Ureter (tissue), 1 donor: ENCODE results near the gene DPYD. TPM values are rescaled to one million over a fixed set of nuclear protein-coding genes. Genes with fewer than 3 reads are reported as not detected.
A peak's percentile ranks its signal among the peaks of the same experiment; 100 is the strongest.

Experiments
- DNase-seq: peaks from one replicate; pipeline ENCODE4 v3.0.0-alpha.2; 2020; ENCODE audit warnings: low spot score
- total RNA-seq: library from RNA; stranded (reverse); gene quantifications from one replicate; pipeline ENCODE4 v1.2.4, GENCODE V29; 2023
- donor health status: DM: yes; HTN: yes; CAD: no.

The DPYD gene
- total RNA-seq, 1 donor from 2014 or later = 31.2 TPM

- no peak for DNase-seq
These were observed 83.7 kb downstream of the DPYD start for GRCh38 chr1:97837161-97837560.

- DNase-seq = no peak
These were observed 85.9 kb downstream of the DPYD start for GRCh38 chr1:97834899-97835298.

DNA sequence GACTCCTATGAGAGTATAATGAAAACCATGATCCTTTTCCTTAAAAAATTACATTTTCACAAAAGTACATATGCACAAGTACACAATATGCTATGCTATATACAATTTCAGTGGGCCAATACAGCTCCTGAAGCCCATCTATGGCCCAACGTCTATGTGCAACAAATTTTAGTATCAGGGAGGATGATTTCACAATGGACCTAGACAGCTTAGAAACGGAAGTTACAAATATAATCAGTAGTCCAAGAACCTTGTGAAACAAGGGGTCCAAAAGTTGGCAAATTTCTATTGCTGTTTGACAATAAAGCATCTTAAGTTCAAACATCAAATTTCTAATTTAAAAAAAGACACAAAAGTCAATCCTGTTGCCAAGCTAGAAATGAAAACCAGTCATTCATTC, 87.0 kb downstream of the DPYD start:
- DNase-seq = no peak

- no peak for DNase-seq
These were observed 88.4 kb downstream of the DPYD start for GRCh38 chr1:97832481-97832880.

- DNase-seq = no peak
These were observed 92.9 kb downstream of the DPYD start for GRCh38 chr1:97827887-97828286.

DNA sequence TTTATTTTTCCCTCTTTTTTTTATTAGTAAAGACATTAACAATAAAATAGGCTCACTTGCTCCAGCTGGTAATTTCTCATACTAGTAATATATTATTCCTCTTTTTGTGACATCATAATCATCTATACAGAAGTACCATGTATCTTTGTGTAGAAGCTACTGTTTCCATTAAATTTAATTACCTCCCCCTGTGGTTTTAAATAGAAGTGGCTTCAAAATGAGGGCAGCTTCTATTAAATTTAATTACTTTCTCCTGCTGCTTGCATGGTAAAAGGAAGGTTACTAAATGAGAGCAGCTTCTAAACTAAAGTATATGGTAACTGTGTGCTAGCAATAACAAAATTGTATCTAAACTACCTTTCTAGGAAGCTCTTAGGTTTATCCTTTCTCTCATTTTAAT, 94.0 kb downstream of the DPYD start:
- no peak for DNase-seq

DNA sequence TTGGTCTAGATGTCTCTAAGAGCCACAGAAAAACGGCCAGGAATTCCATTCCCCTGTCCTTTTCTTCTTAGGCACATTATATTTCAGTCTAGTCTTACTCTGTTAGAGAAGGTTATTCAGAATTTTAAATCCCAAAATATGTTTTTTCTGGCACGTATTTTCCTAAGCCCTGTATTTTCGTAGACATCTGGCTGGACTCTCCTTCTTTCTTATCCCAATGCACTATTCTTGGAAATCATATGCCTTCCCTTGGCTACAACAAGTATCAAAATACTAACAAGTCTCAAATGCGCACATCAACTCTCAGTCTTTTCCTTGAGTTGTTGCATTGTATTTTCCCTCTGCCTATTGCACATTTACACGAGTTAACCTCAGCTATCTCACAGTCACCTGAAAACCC, 96.2 kb downstream of the DPYD start:
- no peak for DNase-seq

- DNase-seq = no peak
These were observed 96.6 kb downstream of the DPYD start for GRCh38 chr1:97824200-97824599.

- DNase-seq = no peak
These were observed 100.2 kb downstream of the DPYD start for GRCh38 chr1:97820470-97821188.

DNA sequence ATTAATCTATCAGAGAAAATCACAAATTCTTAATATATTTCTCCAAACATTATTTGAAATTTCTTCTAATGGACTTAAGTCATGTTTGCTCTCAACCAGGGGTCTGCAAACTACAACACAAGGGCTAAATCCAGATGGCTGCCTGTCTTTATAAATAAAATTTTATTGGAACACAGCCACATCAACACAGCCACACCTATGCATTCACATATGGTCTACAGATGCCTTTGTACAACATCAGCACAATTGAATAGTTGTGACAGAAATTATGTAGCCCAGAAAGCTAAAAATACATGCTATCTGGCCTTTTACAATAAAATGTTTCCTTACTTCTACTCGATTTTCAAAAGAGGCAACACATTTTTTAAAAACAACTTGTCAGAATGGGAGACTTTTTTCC, 103.9 kb downstream of the DPYD start:
- no peak for DNase-seq

GRCh38 chr1:97814804-97815203, 106.0 kb downstream of the DPYD start:
- DNase-seq = no peak

- DNase-seq = no peak
These were observed 106.7 kb downstream of the DPYD start for GRCh38 chr1:97814121-97814520.

GRCh38 chr1:97812076-97812475, 108.8 kb downstream of the DPYD start:
- no peak for DNase-seq

DNA sequence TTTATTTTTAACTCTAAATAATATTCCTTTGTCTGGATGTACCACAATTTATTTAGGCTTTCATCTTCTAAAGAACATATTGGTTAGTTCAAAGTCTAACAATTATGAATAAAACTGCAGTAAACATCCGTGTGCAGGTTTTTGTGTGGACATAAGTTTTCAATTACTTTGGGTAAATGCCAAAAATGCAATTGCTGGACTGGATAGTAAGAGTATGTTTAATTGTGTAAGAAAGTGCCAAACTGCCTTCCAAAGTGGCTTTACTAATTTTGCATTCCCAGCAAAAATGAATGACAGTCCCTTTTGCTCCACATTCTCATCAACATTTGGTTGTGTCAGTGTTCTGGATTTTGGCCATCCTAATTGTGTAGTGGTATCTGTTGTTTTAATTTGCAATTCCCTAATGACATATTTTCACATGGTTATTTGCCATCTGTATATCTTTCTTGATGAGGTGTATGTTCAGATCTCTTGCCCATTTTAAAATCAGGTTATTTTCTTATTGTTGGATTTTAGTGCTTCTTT, 113.8 kb downstream of the DPYD start:
- no peak for DNase-seq

- no peak for DNase-seq
These were observed 114.5 kb downstream of the DPYD start for GRCh38 chr1:97806326-97806725.

DNA sequence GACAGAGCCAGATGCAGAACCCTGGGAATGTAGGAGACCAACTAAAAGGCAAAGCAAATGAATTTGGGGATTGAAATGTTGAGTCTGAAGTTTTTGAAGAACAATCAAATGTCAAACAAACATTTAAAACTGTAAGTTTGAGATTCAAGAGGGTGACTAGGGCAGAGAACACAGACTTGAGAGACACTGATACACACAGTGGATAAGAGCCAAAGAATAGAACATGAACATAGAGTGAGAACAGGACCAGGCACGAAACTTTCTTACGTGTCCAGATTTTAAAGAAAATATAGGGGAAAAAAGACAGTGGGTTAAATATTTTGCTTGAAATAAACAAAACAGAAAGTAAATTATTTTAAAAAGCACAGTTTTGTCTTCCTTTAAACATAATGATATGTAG, 115.7 kb downstream of the DPYD start:
- DNase-seq = no peak

GRCh38 chr1:97803026-97803425, 117.8 kb downstream of the DPYD start:
- DNase-seq = no peak

- no peak for DNase-seq
These were observed 118.8 kb downstream of the DPYD start for GRCh38 chr1:97802011-97802410.

GRCh38 chr1:97797403-97798183, 123.2 kb downstream of the DPYD start:
- DNase-seq = peak; percentile 43

DNA sequence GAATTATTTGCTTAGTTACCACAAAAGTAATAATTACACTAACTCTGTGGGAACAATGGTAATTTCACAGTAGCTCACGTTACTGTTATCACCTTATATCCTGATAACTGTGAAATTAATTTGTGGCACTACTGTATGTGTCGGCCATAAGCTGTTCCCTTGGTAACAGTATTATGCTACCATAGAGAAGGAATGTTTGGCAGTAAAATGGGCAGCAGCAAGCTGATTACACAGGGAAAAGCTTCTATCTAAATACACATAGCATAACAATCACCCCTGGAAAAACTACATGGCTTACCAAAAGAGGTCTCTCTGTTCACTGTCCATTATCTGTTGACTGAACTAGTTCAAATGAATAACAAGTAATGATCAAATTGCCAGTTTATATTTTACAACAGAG, 124.1 kb downstream of the DPYD start:
- DNase-seq = no peak

- no peak for DNase-seq
These were observed 128.2 kb downstream of the DPYD start for GRCh38 chr1:97792655-97793054.

DNA sequence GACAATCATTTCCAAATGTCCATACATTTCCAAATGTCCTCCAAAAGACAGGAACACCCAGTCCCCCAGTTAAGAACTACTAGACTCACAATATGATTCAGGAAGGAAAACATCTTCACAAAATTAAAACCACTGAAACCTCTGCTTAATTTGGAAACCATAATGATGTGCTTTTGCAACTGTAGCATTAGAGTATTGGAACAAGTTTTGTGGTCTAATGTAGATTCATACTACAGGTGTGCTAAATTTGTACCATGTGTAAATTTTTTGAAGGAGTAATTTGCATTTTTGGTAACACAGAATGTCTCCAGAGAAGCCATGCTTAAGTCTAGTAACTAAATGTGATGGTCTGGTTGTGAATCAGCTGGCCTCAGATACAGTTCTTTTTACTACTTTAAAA, 129.6 kb downstream of the DPYD start:
- DNase-seq = no peak

DNA sequence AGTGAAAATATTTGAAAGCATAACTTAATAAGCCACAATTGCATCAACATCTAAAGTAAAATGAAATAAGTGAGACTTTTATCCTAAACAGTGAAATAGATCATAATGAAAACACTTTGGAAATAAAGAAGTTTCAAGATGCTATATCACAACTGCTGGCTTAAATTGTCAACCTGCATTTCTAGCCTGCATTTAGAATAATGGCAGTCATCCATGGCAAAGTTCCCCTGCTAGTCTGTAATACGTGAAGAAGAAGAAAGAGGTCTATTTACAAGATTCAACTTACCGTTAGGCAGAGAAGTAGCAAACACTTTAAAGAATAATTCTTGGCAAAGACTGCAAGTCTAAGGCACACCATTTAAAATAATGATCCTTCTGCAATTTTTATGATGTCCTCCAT, 133.6 kb downstream of the DPYD start:
- no peak for DNase-seq
